ENCODE data around the gene FAM184B. TPM values are rescaled to one million over a fixed set of nuclear protein-coding genes. Genes with fewer than 3 reads are reported as not detected.
A peak's percentile ranks its signal among the peaks of the same experiment; 100 is the strongest.

The FAM184B gene
- polyA plus RNA-seq, 2 of the 4 experiments (the other 2 are of a cell fraction) = not detected

DNA sequence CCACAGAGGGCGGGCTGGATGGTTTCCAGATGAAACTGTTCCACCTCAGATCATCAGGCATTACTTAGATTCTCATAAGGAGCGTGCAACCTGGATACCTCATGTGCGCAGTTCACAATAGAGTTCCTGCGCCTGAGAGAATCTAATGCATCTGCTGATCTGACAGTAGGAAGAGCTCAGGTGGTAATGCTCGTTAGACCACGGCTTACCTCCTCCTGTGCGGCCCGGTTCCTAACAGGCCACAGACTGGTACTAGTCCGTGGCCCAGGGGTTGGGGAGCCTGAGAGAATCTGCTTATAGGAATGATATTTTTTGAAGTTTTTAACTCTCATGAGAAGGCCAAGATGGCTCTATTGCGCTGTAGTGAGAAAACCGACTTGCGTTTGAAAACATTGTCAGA, 34.7 kb upstream of the FAM184B start:
- DNase-seq (ENCODE audit: low read depth in 1 of 2, low spot score in 1 of 2) (no peak), ATAC-seq (no peak), FAIRE-seq (no peak)
- peaks cover 17% of the 10 kb centered on the region; the same call in 2 of the 3 replicates for H3K4me1 ChIP-seq
- H3K4me2 ChIP-seq = no peak overlapping the region
- H3K27ac ChIP-seq = no peak overlapping the region
- POLR2A ChIA-PET = no interaction called here
- CTCF ChIA-PET = interaction anchor here (0.9 to 1.9 kb wide), 12 partner anchors 8 to 777 kb away, joined by 3 to 6 read pairs (median 4); no protein-coding TSS in a partner anchor
- no peaks in the 10 kb centered on the region for H3K9me3 ChIP-seq
- no peak overlapping the region for H3K4me3 ChIP-seq
- WGBS (ENCODE audit: missing lambda C conversion rate) = 95% methylated on average over 12 of the region's 12 CpGs
- TF ChIP-seq HEYL (CRISPR knock-in tag; IDR thresholded peaks at IDR 0.05) (no peak), RARB (CRISPR knock-in tag; IDR thresholded peaks at IDR 0.05) (no peak), KDM1A (IDR thresholded peaks at IDR 0.05; ENCODE audit: low read depth) (no peak), NFE2L2 (conservative IDR thresholded peaks at IDR 0.05; ENCODE audit: low read length) (no peak), ZSCAN20 (CRISPR knock-in tag; IDR thresholded peaks at IDR 0.05) (no peak), EHF (CRISPR knock-in tag; IDR thresholded peaks at IDR 0.05) (no peak), RCOR1 (IDR thresholded peaks at IDR 0.05; ENCODE audit: low read depth, low read length) (no peak), JUN (IDR thresholded peaks at IDR 0.05) (no peak), TP53 (CRISPR knock-in tag; IDR thresholded peaks at IDR 0.05) (no peak), CBX8 (IDR thresholded peaks at IDR 0.05) (no peak), POLR2A (IDR thresholded peaks at IDR 0.05; ENCODE audit: low read length) (no peak)
- TF ChIP-seq, protein P1, sequence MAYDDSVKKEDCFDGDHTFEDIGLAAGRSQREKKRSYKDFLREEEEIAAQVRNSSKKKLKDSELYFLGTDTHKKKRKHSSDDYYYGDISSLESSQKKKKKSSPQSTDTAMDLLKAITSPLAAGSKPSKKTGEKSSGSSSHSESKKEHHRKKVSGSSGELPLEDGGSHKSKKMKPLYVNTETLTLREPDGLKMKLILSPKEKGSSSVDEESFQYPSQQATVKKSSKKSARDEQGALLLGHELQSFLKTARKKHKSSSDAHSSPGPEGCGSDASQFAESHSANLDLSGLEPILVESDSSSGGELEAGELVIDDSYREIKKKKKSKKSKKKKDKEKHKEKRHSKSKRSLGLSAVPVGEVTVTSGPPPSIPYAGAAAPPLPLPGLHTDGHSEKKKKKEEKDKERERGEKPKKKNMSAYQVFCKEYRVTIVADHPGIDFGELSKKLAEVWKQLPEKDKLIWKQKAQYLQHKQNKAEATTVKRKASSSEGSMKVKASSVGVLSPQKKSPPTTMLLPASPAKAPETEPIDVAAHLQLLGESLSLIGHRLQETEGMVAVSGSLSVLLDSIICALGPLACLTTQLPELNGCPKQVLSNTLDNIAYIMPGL (CRISPR knock-in tag; IDR thresholded peaks at IDR 0.05; ENCODE audit: borderline replicate concordance) = no peak
- TF ChIP-seq, protein P2, sequence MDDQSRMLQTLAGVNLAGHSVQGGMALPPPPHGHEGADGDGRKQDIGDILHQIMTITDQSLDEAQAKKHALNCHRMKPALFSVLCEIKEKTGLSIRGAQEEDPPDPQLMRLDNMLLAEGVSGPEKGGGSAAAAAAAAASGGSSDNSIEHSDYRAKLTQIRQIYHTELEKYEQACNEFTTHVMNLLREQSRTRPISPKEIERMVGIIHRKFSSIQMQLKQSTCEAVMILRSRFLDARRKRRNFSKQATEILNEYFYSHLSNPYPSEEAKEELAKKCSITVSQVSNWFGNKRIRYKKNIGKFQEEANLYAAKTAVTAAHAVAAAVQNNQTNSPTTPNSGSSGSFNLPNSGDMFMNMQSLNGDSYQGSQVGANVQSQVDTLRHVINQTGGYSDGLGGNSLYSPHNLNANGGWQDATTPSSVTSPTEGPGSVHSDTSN (IDR thresholded peaks at IDR 0.05) = no peak
- TF ChIP-seq, protein P3, sequence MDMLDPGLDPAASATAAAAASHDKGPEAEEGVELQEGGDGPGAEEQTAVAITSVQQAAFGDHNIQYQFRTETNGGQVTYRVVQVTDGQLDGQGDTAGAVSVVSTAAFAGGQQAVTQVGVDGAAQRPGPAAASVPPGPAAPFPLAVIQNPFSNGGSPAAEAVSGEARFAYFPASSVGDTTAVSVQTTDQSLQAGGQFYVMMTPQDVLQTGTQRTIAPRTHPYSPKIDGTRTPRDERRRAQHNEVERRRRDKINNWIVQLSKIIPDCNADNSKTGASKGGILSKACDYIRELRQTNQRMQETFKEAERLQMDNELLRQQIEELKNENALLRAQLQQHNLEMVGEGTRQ (IDR thresholded peaks at IDR 0.05) = no peak
- TF ChIP-seq, protein P4, sequence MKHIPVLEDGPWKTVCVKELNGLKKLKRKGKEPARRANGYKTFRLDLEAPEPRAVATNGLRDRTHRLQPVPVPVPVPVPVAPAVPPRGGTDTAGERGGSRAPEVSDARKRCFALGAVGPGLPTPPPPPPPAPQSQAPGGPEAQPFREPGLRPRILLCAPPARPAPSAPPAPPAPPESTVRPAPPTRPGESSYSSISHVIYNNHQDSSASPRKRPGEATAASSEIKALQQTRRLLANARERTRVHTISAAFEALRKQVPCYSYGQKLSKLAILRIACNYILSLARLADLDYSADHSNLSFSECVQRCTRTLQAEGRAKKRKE (CRISPR knock-in tag; IDR thresholded peaks at IDR 0.05; ENCODE audit: low read depth) = no peak
- TF ChIP-seq, protein P5, sequence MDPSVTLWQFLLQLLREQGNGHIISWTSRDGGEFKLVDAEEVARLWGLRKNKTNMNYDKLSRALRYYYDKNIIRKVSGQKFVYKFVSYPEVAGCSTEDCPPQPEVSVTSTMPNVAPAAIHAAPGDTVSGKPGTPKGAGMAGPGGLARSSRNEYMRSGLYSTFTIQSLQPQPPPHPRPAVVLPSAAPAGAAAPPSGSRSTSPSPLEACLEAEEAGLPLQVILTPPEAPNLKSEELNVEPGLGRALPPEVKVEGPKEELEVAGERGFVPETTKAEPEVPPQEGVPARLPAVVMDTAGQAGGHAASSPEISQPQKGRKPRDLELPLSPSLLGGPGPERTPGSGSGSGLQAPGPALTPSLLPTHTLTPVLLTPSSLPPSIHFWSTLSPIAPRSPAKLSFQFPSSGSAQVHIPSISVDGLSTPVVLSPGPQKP (IDR thresholded peaks at IDR 0.05; ENCODE audit: low read depth, low read length) = no peak
- TF ChIP-seq, protein P6, sequence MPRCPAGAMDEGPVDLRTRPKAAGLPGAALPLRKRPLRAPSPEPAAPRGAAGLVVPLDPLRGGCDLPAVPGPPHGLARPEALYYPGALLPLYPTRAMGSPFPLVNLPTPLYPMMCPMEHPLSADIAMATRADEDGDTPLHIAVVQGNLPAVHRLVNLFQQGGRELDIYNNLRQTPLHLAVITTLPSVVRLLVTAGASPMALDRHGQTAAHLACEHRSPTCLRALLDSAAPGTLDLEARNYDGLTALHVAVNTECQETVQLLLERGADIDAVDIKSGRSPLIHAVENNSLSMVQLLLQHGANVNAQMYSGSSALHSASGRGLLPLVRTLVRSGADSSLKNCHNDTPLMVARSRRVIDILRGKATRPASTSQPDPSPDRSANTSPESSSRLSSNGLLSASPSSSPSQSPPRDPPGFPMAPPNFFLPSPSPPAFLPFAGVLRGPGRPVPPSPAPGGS (IDR thresholded peaks at IDR 0.05) = no peak
- TF ChIP-seq, protein P7, sequence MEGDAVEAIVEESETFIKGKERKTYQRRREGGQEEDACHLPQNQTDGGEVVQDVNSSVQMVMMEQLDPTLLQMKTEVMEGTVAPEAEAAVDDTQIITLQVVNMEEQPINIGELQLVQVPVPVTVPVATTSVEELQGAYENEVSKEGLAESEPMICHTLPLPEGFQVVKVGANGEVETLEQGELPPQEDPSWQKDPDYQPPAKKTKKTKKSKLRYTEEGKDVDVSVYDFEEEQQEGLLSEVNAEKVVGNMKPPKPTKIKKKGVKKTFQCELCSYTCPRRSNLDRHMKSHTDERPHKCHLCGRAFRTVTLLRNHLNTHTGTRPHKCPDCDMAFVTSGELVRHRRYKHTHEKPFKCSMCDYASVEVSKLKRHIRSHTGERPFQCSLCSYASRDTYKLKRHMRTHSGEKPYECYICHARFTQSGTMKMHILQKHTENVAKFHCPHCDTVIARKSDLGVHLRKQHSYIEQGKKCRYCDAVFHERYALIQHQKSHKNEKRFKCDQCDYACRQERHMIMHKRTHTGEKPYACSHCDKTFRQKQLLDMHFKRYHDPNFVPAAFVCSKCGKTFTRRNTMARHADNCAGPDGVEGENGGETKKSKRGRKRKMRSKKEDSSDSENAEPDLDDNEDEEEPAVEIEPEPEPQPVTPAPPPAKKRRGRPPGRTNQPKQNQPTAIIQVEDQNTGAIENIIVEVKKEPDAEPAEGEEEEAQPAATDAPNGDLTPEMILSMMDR (IDR thresholded peaks at IDR 0.05) = no peak

DNA sequence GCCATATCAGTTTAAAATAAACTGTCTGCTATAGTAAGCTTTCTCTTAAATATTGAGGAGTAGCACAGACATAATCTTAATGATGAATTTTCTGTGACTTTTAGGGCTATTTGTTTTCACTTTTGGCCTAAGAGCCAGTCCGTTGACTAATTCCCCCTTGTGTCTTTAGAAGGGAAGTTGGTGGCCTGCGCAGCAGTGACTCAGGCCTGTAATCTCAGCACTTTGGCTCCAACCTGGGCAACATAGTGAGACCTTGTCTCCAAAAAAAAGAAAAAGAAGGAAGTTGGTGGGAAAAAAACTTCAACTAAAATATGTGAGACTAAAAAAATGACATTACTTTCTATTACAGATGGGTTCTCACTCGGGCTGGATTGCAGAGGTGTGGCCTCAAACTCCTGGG, 32.7 kb upstream of the FAM184B start:
- CTCF ChIA-PET = no interaction called here
- H3K9me3 ChIP-seq = no peaks in the 10 kb centered on the region
- DNase-seq (ENCODE audit: low read depth in 1 of 2, low spot score in 1 of 2) = no peak
- no peak overlapping the region for H3K4me3 ChIP-seq
- peak overlapping the region; percentile 4 to 44; a peak in 1 of 6 replicates for H3K27ac ChIP-seq
- FAIRE-seq = no peak
- ATAC-seq = no peak
- POLR2A ChIA-PET = no interaction called here
- 89% methylated on average over 3 of the region's 3 CpGs for WGBS (ENCODE audit: missing lambda C conversion rate)
- H3K4me1 ChIP-seq = peaks cover 17% of the 10 kb centered on the region; the same call in 2 of the 3 replicates
- H3K4me2 ChIP-seq = peak overlapping the region; percentile 17; the same call in 2 of the 3 replicates
- TF ChIP-seq, protein P2 (IDR thresholded peaks at IDR 0.05) = no peak
- TF ChIP-seq TFCP2L1 (CRISPR knock-in tag; IDR thresholded peaks at IDR 0.05) (no peak), MAZ (IDR thresholded peaks at IDR 0.05; ENCODE audit: borderline replicate concordance, low read depth, low read length) (no peak), HDAC2 (IDR thresholded peaks at IDR 0.05) (no peak), JUNB (IDR thresholded peaks at IDR 0.05) (no peak)
- TF ChIP-seq, protein P4 (CRISPR knock-in tag; IDR thresholded peaks at IDR 0.05; ENCODE audit: low read depth) = no peak
- TF ChIP-seq, protein P8, sequence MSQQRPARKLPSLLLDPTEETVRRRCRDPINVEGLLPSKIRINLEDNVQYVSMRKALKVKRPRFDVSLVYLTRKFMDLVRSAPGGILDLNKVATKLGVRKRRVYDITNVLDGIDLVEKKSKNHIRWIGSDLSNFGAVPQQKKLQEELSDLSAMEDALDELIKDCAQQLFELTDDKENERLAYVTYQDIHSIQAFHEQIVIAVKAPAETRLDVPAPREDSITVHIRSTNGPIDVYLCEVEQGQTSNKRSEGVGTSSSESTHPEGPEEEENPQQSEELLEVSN (IDR thresholded peaks at IDR 0.05; ENCODE audit: borderline replicate concordance, low read depth) = no peak
- TF ChIP-seq, protein P7 (IDR thresholded peaks at IDR 0.05) = no peak
